Ishikawa (cell line): ENCODE results near the gene KISS1R.

Experiments
- CEBPB ChIP-seq: IDR thresholded peaks from 2 replicates; pipeline ENCODE4 v1.6.1; 2012
- EGR1 ChIP-seq: IDR thresholded peaks from 2 replicates; pipeline ENCODE4 v1.6.1; 2012
- EP300 ChIP-seq: IDR thresholded peaks from 2 replicates; pipeline ENCODE4 v1.6.1; 2012; ENCODE audit warnings: borderline replicate concordance
- FOXM1 ChIP-seq: IDR thresholded peaks from 2 replicates; pipeline ENCODE4 v1.6.1; 2012; ENCODE audit warnings: low read depth, borderline replicate concordance
- NFIC ChIP-seq: IDR thresholded peaks from 2 replicates; pipeline ENCODE4 v1.6.1; 2012
- RAD21 ChIP-seq: IDR thresholded peaks from 2 replicates; pipeline ENCODE4 v1.6.1; 2012; ENCODE audit warnings: low read depth
- TCF12 ChIP-seq: IDR thresholded peaks from 2 replicates; pipeline ENCODE4 v1.6.1; 2012; ENCODE audit warnings: low read depth
- TEAD4 ChIP-seq: IDR thresholded peaks from 2 replicates; pipeline ENCODE4 v1.6.1; 2012
- YY1 ChIP-seq: IDR thresholded peaks from 2 replicates; pipeline ENCODE4 v1.6.1; 2012; ENCODE audit warnings: low read depth
- ZBTB7A ChIP-seq: IDR thresholded peaks from 2 replicates; pipeline ENCODE4 v1.6.1; 2012; ENCODE audit warnings: low read depth
- TF ChIP-seq, protein P1 (sequence below): IDR thresholded peaks from 2 replicates; pipeline ENCODE4 v1.6.1; 2012
- TF ChIP-seq, protein P2 (sequence below): IDR thresholded peaks from 2 replicates; pipeline ENCODE4 v1.6.1; 2012; ENCODE audit warnings: low read depth, mild to moderate bottlenecking
- TF ChIP-seq, protein P3 (sequence below): IDR thresholded peaks from 2 replicates; pipeline ENCODE4 v1.6.1; 2012

DNA sequence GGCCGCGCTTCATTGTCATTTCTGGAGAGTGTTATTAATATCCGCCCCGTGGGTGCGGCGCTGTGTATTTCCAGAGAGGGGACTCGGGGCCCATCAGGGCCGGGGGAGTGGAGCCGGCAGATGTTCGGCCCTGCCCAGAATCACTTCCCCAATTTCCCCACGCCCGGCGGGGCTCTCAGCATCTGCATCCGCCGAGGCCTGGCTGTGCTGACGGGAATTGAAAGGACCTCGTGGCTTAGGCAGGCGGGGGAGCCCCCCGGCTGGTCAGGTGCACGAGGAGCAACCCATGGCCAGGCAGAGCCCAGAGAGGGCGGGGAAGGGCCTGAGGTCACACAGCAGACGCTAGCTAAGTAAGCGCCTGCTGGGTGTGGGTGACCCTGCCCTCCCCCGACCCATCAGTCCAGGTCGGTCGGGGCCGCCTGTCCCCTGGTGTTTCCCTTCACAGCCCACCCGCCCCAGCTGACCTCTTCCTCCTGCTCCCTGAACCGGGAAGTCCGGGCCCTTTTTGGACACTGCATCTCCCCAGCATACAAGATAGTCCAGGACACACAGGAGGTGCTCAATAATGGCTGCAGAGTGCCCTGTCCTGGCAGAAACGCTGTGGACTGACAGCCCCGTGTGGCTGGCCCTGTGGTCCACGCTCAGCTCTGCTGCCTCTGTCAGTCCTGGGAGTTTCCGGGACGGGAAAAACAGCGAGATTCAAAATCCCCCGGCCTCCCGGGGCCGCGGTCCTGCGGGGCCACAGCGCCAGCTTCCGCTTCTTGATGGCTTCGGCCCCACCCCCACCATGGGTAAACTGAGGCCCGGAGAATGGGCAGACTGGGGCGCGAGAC is 30.8 kb downstream of the KISS1R start:
- TF ChIP-seq YY1 (no peak), CEBPB (no peak), TEAD4 (no peak), EP300 (no peak), RAD21 (no peak), ZBTB7A (no peak), TCF12 (no peak), NFIC (no peak), FOXM1 (no peak), EGR1 (no peak)
- TF ChIP-seq, protein P1, sequence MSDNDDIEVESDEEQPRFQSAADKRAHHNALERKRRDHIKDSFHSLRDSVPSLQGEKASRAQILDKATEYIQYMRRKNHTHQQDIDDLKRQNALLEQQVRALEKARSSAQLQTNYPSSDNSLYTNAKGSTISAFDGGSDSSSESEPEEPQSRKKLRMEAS, result no peak
- TF ChIP-seq, protein P2, sequence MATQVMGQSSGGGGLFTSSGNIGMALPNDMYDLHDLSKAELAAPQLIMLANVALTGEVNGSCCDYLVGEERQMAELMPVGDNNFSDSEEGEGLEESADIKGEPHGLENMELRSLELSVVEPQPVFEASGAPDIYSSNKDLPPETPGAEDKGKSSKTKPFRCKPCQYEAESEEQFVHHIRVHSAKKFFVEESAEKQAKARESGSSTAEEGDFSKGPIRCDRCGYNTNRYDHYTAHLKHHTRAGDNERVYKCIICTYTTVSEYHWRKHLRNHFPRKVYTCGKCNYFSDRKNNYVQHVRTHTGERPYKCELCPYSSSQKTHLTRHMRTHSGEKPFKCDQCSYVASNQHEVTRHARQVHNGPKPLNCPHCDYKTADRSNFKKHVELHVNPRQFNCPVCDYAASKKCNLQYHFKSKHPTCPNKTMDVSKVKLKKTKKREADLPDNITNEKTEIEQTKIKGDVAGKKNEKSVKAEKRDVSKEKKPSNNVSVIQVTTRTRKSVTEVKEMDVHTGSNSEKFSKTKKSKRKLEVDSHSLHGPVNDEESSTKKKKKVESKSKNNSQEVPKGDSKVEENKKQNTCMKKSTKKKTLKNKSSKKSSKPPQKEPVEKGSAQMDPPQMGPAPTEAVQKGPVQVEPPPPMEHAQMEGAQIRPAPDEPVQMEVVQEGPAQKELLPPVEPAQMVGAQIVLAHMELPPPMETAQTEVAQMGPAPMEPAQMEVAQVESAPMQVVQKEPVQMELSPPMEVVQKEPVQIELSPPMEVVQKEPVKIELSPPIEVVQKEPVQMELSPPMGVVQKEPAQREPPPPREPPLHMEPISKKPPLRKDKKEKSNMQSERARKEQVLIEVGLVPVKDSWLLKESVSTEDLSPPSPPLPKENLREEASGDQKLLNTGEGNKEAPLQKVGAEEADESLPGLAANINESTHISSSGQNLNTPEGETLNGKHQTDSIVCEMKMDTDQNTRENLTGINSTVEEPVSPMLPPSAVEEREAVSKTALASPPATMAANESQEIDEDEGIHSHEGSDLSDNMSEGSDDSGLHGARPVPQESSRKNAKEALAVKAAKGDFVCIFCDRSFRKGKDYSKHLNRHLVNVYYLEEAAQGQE, result no peak
- TF ChIP-seq, protein P3, sequence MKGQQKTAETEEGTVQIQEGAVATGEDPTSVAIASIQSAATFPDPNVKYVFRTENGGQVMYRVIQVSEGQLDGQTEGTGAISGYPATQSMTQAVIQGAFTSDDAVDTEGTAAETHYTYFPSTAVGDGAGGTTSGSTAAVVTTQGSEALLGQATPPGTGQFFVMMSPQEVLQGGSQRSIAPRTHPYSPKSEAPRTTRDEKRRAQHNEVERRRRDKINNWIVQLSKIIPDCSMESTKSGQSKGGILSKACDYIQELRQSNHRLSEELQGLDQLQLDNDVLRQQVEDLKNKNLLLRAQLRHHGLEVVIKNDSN, result no peak
